PC-3 (cell line): ENCODE results near the gene ATP13A3.

Experiments
- CTCF ChIP-seq: fragments of 300-600 bp; sonication (generic); conservative IDR thresholded peaks from 2 replicates; pipeline ENCODE4 v1.5.1; 2017; ENCODE audit warnings: antibody characterized with exemption, low read depth, mild to moderate bottlenecking, low read length
- EZH2 ChIP-seq: fragments of 300-600 bp; sonication (generic); IDR thresholded peaks from one replicate; pipeline ENCODE4 v1.6.1; 2017; ENCODE audit warnings: antibody characterized with exemption, mild to moderate bottlenecking, low read length; ENCODE audit not compliant: unreplicated experiment
- EZH2phosphoT487 ChIP-seq: fragments of 300-600 bp; sonication (generic); IDR thresholded peaks from 2 replicates; pipeline ENCODE4 v1.6.1; 2018; ENCODE audit warnings: mild to moderate bottlenecking, antibody characterized with exemption, low read length, borderline replicate concordance

- no peak for TF ChIP-seq CTCF
- no peak for TF ChIP-seq EZH2
- TF ChIP-seq EZH2phosphoT487: no peak
Observed at GRCh38 chr3:194446754-194447153, 40.0 kb downstream of the ATP13A3 start.
